Osteoblast (primary cell): ENCODE results near the gene PPP3CA. TPM values are rescaled to one million over a fixed set of nuclear protein-coding genes. Genes with fewer than 3 reads are reported as not detected.

Experiments used
- DNase-seq: peaks from one replicate; pipeline ENCODE4 v3.0.0; 2011; ENCODE audit warnings: low spot score, mixed read lengths; ENCODE audit not compliant: insufficient read length; ENCODE audit errors: missing footprints
- H2AFZ ChIP-seq: 2 replicates; pipeline ENCODE4 v1.6.0; 2011; ENCODE audit warnings: mild to moderate bottlenecking, low read length
- H3K27ac ChIP-seq: 2 replicates; pipeline ENCODE4 v1.5.1; 2011; ENCODE audit warnings: mild to moderate bottlenecking, low read depth, low read length, moderate library complexity
- H3K27me3 ChIP-seq: 2 replicates; pipeline ENCODE4 v1.6.0; 2012; ENCODE audit warnings: mild to moderate bottlenecking, control low read depth, inconsistent platforms, low read length, moderate library complexity; ENCODE audit not compliant: insufficient read depth
- H3K36me3 ChIP-seq: 2 replicates; pipeline ENCODE4 v1.5.1; 2011; ENCODE audit warnings: mild to moderate bottlenecking, low read length, control low read depth, moderate library complexity; ENCODE audit not compliant: insufficient read depth
- H3K4me1 ChIP-seq: 2 replicates; pipeline ENCODE4 v1.5.1; 2011; ENCODE audit warnings: mild to moderate bottlenecking, low read length, control low read depth, moderate library complexity; ENCODE audit not compliant: insufficient read depth
- H3K4me2 ChIP-seq: 2 replicates; pipeline ENCODE4 v1.6.0; 2011; ENCODE audit warnings: mild to moderate bottlenecking, low read length; ENCODE audit not compliant: insufficient read depth
- H3K4me3 ChIP-seq: fragments of 200-600 bp; sonication (generic); 3 replicates; pipeline ENCODE4 v1.5.1; 2012; ENCODE audit warnings: mild to moderate bottlenecking, low read length, inconsistent platforms; ENCODE audit not compliant: insufficient read depth
- H3K79me2 ChIP-seq: 2 replicates; pipeline ENCODE4 v1.6.0; 2012; ENCODE audit warnings: mild to moderate bottlenecking, low read length, control low read depth, inconsistent platforms; ENCODE audit not compliant: insufficient read depth
- H3K9me3 ChIP-seq: 2 replicates; pipeline ENCODE4 v1.5.1; 2011; ENCODE audit warnings: low read depth, low read length, control low read depth
- H4K20me1 ChIP-seq: 2 replicates; pipeline ENCODE4 v1.6.0; 2012; ENCODE audit warnings: mild to moderate bottlenecking, low read length, control low read depth; ENCODE audit not compliant: insufficient read depth
- total RNA-seq: library from RNA; depleted of rRNA; stranded (reverse); fragments of >200 nt; gene quantifications from 2 replicates; pipeline ENCODE4 v1.2.3, GENCODE V29; 2012
- TF ChIP-seq, protein P1 (sequence below): IDR thresholded peaks from 2 replicates; pipeline ENCODE4 v1.5.1; 2011; ENCODE audit warnings: mild to moderate bottlenecking, low read depth, low read length, moderate library complexity; ENCODE audit errors: extremely low read depth

Gene PPP3CA
- total RNA-seq, 1 donor = 80.0 TPM

DNA sequence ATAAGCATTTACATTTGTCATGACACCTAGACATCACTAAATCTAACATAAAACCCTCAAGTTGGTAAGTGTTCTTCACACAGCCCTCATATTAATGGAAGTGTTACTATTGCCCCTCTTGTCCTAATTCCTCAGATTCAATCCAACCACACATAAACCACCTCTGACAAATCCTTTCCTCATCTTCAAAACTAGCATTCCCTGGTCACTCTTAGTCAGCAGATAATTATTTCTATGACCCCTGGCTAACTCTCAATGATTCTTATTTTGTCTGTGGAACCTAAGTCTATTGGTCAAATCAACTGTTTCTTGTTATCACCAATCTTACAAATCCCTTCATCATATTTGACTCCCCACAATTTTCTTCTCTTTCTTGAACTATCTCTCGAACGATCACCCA lies 168.6 kb downstream of the PPP3CA start:
- Histone ChIP-seq H3K36me3 (peaks cover 3% of the 10 kb centered on the region), H3K9me3 (no peaks in the 10 kb centered on the region), H2AFZ (no peak overlapping the region), H3K27me3 (no peaks in the 10 kb centered on the region), H4K20me1 (peaks cover 11% of the 10 kb centered on the region), H3K27ac (no peak overlapping the region), H3K4me3 (no peak overlapping the region), H3K4me2 (no peak overlapping the region), H3K4me1 (peaks cover 6% of the 10 kb centered on the region), H3K79me2 (peaks cover 37% of the 10 kb centered on the region)
- no peak for DNase-seq
- TF ChIP-seq, protein P1, sequence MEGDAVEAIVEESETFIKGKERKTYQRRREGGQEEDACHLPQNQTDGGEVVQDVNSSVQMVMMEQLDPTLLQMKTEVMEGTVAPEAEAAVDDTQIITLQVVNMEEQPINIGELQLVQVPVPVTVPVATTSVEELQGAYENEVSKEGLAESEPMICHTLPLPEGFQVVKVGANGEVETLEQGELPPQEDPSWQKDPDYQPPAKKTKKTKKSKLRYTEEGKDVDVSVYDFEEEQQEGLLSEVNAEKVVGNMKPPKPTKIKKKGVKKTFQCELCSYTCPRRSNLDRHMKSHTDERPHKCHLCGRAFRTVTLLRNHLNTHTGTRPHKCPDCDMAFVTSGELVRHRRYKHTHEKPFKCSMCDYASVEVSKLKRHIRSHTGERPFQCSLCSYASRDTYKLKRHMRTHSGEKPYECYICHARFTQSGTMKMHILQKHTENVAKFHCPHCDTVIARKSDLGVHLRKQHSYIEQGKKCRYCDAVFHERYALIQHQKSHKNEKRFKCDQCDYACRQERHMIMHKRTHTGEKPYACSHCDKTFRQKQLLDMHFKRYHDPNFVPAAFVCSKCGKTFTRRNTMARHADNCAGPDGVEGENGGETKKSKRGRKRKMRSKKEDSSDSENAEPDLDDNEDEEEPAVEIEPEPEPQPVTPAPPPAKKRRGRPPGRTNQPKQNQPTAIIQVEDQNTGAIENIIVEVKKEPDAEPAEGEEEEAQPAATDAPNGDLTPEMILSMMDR = no peak

- H3K4me1 ChIP-seq = peaks cover 16% of the 10 kb centered on the region
- peaks cover 27% of the 10 kb centered on the region for H3K79me2 ChIP-seq
- no peak overlapping the region for H3K4me2 ChIP-seq
- H4K20me1 ChIP-seq = peaks cover 9% of the 10 kb centered on the region
- TF ChIP-seq, protein P1 = no peak
- DNase-seq = no peak
- no peaks in the 10 kb centered on the region for H3K27me3 ChIP-seq
- H3K36me3 ChIP-seq = no peaks in the 10 kb centered on the region
- no peak overlapping the region for H3K4me3 ChIP-seq
- no peak overlapping the region for H3K27ac ChIP-seq
- H2AFZ ChIP-seq = no peak overlapping the region
- H3K9me3 ChIP-seq = no peaks in the 10 kb centered on the region
Observed at GRCh38 chr4:101177154-101177553, 170.2 kb downstream of the PPP3CA start.

- TF ChIP-seq, protein P1 = no peak
- Histone ChIP-seq H4K20me1 (peaks cover 12% of the 10 kb centered on the region), H3K27me3 (no peaks in the 10 kb centered on the region)
Observed at GRCh38 chr4:101175896-101176676, 171.2 kb downstream of the PPP3CA start.

GRCh38 chr4:101174679-101175345 lies 172.5 kb downstream of the PPP3CA start:
- TF ChIP-seq, protein P1 = no peak
- no peaks in the 10 kb centered on the region for H3K27me3 ChIP-seq
- no peak overlapping the region for H3K4me3 ChIP-seq
- no peak overlapping the region for H2AFZ ChIP-seq
- peaks cover 12% of the 10 kb centered on the region for H4K20me1 ChIP-seq
- H3K9me3 ChIP-seq = no peaks in the 10 kb centered on the region
- no peaks in the 10 kb centered on the region for H3K36me3 ChIP-seq
- no peak overlapping the region for H3K27ac ChIP-seq
- DNase-seq = no peak
- no peak overlapping the region for H3K4me2 ChIP-seq
- peaks cover 21% of the 10 kb centered on the region for H3K4me1 ChIP-seq
- H3K79me2 ChIP-seq = peaks cover 26% of the 10 kb centered on the region

More at GRCh38 chr4:101175896-101176676, 171.2 kb downstream of the PPP3CA start:
- no peak overlapping the region for H3K4me2 ChIP-seq
- no peak overlapping the region for H3K27ac ChIP-seq
- peaks cover 21% of the 10 kb centered on the region for H3K4me1 ChIP-seq
- no peak overlapping the region for H2AFZ ChIP-seq
- no peaks in the 10 kb centered on the region for H3K9me3 ChIP-seq
- no peak for DNase-seq
- H3K36me3 ChIP-seq = no peaks in the 10 kb centered on the region
- H3K4me3 ChIP-seq = no peak overlapping the region
- H3K79me2 ChIP-seq = peaks cover 29% of the 10 kb centered on the region
